HS-27A (cell line): ENCODE data around the gene DNLZ.
"Not testable (repeated sequence)": the region's sequence is repeated elsewhere in the genome, so short reads cannot be mapped to it uniquely, and the experiment has no call there.

ENCODE experiments used
- DNase-seq: peaks from one replicate; pipeline ENCODE4 v3.0.0-alpha.2; 2012; ENCODE audit warnings: low read depth, missing footprints

Gene DNLZ

DNA sequence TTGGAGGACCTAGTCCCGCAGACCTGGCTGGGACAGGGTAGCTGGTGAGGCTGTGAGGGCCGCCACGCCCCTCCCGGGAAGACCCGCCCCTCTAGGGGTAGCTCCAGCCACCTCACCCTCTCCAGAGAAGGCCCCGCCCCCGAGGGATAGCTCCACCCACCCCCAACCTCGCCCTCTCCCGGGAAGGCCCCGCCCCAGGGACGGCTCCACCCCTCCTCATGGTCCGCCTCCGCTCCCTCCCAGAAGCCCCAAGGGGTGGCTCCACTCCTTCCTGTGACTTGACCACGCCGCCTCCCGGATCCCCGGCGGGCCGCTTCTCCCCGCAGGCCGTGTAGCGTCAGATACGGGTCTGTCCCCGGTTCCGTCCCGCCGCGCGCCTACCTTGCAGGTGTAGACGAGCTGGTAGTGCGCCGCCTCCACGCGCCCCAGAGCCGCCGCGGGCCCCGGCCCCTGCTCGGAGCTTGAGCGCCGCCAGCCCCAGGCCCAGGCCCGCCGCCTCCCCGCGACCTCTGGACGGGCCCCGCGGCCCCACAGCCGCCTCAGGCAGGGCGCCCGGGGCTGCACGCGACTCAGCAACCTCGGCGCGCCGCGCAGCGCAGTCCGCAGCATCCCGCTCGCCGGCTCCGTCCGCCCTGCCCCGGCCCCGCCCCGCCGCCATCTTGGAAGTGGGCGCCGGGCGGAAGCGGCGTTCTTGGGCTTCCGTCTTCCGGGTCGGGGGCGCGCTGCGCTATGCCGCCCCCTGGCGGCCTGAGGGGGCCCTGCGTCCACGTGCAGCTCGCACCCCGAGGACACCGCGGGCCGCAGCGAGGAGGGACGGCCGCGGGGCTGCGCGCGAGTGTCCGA is at the start of gene DNLZ:
TSS of gene DNLZ (minus strand) at position 639 of the 843 bp plus-strand sequence. CDS start at position 609, 30 bp downstream.
- peak; percentile 51 for DNase-seq

DNA sequence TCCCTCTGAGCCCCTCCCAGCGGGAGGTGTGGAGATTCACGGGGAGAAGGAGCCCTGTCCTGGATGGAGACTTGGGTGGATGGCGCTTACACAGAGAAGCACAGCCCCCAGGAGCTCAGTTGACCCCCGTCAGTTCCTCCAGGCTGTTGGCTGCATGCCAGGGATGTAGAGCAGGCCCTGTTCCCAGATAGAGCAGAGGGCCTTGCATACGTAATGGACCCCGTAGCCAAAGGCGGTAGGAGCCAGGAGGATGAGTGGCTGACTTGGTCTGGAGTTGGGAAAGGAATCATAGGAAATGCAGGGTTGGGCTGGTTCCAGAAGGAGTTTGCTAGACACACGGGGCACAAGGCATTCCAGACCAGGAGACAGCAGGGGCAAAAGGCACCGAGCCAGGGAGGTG is 49.4 kb upstream of the DNLZ start:
- DNase-seq, result no peak

DNA sequence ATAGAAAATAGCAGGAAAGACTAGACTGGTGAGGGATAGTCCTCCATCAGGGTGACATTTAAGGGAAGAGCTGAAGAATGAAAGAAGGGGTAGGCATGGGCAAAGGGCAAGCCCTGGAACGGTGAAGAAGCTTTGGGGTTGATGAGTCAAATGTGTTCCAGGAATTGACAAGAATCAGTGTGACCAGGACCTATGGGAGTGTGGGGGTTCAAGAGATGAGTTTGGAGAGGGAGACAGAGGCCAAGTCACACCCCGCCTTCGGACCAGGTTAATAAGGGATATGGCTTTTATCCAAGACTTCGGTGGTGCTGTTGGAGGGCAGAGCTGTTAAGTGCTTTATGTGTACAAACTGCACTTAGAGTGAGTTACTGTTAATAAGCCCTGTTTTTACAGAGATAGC is 47.8 kb upstream of the DNLZ start:
- DNase-seq, result no peak

DNA sequence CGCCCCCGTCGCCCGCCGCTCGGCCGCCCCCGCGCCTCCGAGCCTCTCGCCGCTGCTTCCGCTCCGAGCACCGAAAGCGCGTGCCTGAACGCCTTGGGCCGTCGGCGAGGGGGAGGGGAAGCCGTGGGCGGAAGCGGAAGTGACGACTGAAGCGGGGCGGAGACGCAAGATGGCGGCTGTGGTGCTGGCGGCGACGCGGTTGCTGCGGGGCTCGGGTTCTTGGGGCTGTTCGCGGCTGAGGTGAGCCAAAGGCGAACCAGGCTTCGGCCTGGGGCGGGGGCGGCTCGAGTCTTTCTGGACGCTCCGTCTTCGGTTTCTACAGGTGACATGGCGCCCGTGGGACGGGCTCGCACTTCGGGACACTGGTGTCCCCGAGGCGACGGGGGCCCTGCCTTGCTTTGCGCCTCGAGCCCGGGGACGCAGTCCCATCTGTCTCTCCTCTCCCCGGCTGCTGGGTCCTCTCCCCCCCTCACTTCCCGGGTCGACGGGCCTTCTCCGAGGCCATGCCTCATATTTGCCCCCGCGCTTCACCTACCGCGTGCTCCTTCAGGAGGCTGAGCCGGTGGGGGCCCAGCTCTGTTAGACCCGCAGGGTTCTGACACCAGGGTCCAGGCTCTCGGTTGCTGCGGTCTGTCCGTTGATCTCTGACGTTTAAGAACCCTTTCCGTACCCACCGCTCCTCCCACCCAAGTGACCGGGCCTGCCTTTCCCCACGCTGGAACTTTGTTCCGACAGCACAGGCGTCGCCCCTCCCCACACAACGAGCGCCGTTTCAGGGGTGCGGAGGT is 47.1 kb upstream of the DNLZ start, which contains the start of the genes ENTR1 and PMPCA:
TSS of gene ENTR1 (minus strand) at position 115 of the 788 bp plus-strand sequence. CDS start 217 bp downstream, outside the sequence.
TSS of gene PMPCA (plus strand) at position 159 of the 788 bp plus-strand sequence. CDS start at position 170, 11 bp downstream.
- DNase-seq, result peak; percentile 39

DNA sequence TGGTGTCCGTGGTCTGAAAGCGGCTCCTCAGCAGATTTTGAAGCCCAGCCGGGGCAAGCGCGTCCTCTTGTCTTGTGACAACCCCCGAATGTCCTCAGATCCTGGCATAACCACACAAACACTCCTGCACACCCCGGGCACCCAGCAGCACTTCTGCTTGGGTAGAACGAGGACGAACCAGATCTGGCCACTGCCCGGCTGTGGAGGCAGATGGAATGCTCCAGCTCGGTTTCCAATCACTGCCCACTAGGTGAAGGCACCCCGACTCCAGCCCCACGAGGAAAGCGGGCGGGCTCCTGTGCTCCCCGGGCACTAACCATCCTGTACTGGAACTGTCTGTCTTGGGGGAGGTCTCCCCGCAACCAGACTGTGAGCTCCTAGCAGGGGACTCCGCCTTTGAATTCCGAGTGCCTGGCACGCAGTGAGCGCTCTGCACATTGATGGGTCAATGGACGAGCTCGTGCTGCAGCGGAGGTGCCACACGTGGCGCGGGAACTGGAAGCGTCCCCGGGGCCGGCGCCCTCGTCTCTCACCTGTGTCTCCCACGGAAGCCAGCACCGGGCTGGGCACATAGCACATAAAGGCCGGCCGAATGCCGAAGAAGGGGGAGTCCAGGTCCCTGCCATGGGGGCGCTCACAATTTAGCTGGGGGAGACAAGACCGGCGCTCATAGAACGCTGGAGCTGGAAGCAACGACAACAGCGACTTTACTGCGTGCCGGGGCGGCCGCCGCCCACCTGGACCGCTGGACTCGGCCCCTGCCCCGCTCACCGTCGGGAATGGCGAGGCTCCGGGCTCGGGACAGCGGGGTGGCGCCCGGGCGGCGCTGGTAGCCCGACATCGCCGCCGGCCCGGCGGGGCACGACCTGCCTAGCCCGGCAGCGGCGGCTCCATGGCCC is 46.3 kb upstream of the DNLZ start:
- DNase-seq, result no peak

DNA sequence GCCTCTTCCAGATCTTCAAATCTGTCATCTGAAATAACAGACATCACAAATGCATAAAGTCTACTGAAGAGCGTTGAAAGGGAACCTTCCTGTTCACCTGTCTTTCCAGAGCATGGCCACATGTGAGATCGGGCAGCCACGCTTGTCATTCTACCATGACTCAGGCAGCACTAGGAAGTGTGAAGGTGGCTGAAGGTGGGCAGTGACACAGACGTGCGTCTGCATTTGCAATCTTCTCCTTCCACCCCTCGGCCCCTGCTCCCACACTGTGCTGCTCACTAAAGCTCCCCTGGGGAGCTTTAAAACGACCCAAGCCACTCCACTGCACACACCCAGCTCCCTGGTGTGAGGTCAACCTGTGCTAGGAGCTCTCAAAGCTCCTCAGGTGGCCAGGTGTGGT is 44.4 kb upstream of the DNLZ start:
- DNase-seq, result no peak

DNA sequence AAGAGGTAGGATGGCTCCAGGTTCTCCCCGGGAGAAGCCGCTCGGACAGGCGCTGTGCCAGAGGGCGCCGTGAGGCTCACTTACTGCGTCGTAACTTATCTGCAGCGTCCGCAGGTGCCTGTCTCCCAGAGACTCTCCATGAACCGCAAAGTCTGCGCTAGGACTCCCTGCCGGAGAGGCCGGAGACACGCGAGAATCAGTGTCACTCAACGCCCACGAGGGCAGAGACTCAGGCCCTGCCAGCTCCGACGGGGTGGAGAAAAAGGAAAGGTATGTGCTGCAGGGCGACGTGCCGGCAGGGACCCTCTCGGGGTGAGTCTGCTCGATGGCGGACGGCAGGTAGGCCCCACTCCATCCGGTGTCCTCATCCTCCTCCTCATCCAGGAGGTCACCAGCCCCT is 43.5 kb upstream of the DNLZ start:
- DNase-seq, result not testable (repeated sequence)

DNA sequence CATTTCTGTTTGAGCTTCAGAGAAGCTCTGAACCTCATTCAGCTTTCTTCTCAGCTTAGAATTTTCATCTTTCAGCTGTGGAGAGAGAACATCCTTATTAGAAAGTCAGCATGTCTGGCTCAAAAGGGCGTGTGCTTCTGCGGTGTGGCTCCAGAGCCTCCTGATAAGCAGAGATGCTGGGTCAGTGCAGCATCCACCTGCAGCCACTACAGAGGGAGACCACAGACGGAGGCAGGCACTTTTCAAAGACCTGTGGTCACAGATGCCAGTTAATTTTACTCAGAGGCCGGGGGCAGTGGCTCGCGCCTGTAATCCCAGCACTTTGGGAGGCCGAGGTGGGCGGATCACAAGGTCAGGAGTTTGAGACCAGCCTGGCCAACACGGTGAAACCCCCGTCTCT is 42.4 kb upstream of the DNLZ start:
- DNase-seq, result not testable (repeated sequence)

DNA sequence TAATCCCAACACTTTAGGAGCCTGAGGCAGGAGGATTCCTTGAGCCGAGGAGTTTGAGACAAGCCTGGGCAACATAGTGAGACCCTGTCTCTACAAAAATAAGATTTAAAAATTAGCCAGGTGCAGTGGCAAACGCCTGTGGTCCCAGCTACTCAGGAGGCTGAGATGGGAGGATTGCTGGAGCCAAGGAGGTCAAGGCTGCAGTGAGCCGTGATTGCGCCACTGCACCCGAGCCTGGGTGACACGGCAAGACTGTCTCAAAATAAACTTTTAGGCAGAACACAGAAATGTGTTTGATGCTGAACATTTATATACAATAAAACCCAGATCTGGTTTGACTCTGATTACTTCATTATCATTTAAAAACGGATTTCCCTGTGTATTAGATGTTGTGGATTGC is 41.9 kb upstream of the DNLZ start:
- DNase-seq, result no peak

DNA sequence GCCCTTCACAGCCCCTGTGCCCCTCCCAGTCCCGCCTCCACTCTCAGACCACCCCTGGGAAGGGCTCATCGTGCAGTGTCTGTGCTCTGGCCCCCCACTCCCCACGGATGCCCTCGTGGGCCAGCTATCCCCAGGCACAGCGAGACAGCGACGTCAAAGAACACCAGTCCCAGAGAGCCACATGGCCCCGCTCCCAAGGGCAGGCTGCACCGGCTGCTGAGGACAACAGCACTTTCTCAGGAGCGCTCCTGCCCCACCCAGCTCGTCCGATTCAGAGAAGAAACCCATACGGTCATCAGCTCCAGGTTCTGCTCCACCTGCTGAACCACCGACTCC is 41.2 kb upstream of the DNLZ start:
- DNase-seq, result no peak

DNA sequence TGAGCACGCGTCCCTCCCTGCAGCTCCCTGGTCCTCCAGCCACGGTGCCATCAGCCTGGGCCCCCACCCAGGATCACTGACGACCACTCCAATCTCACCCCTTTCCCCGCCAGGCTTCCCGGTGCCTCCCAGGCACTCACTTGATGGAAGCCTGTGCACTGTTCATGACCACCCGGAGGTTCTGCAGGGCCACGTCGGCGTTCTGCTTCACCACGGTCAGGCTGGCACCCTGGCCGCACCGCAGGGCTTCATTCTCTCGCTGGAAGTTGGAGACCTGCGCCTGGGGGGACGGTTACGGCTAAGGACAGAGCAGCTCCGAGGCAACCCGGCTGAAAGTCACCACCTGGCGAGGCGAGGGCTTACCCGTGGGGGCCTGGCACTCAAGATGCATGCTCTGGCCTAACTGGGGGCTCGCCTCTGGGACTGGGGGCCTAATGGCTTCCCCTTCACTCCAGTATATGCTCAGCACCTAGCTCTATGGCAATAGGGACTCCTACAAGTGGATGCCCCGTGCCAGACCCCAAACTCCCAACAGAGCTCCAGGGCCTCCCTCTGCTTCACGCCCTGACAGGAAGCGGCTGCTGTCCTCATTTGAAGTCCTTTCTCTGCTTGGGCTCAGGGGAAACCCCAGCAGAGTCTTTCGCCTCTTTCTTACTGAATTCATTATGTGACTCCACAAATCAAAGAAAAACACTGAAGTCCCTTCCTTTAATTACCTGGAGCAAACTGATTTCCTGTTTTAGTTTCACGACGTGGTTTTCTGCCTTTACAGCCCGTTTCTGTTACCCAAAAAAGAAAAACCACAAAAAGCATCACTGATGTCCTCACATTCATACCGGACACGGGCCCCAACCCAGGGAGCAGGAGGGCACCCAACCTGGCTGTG is 40.6 kb upstream of the DNLZ start:
- DNase-seq, result no peak

DNA sequence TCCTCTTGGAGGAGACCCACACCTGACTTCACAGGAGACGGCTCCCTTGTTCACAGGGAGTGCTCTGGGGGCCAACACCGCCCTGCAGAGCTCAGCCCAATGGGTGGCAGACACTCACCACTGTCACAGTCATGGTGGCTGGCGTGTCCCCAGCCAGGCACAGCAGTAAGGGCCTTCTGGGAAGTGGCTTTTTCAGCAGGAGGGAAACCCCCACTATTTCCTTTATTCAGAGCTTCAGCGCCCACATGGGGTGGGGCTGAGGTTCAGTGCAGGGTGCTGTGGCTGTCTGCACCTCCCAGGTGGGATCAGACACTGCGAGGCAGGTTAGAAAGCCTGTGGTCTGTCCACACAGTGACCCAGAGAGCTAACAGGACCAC is 40.0 kb upstream of the DNLZ start:
- DNase-seq, result no peak

DNA sequence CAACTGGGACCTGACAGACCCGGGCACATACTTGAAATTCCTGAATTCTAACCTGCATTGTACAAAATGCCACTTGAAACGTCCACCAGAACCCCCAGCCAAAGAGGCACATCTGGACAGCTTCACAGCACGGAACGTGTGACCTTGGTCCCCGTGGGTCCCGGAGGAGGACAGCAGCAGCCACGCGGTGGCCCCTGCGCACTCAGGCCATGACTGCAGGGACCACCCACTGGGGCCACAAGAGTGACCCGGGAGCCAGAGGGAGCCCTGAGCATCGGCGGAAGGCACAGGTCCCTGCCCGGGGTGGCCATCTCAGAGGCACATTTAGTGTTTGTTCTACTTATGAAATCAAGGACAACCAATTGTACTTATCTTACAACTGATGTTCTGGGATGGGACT is 38.5 kb upstream of the DNLZ start:
- no peak for DNase-seq

DNA sequence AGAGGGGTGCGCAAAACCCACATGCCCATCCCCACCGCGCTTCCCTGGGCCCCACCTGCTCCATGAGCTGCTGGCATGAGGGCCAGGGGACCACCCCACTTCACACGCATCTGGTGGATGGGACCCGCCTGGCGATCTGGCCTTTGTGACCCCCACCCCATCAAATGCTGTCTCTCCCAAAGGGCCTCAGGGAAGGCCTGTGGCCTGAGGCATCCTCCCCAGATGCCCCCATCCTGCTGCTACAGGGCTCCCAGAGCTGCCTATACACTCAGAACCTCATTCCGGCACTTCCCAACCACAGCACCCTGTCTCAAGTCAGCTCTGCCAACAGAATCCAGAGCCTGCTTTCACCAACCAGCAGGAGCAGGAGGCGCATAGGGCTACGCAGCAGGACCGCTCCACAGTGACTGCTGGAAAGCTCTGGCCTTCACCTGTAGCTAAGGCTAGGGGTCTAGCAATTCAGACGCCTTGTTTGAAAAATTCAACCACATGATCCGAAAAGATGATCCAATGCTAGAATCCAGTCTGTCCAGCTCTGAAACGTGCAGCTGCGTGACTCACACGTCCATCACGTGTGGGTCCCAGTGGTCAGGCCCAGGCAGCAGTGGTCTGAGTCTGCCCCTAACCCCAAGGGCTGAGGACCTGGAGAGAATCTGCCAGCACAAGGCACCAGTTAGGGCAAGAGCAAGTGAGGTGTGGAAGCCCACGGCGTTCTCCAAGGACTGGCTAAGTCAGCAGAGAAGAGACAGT is 37.8 kb upstream of the DNLZ start:
- DNase-seq, result no peak

DNA sequence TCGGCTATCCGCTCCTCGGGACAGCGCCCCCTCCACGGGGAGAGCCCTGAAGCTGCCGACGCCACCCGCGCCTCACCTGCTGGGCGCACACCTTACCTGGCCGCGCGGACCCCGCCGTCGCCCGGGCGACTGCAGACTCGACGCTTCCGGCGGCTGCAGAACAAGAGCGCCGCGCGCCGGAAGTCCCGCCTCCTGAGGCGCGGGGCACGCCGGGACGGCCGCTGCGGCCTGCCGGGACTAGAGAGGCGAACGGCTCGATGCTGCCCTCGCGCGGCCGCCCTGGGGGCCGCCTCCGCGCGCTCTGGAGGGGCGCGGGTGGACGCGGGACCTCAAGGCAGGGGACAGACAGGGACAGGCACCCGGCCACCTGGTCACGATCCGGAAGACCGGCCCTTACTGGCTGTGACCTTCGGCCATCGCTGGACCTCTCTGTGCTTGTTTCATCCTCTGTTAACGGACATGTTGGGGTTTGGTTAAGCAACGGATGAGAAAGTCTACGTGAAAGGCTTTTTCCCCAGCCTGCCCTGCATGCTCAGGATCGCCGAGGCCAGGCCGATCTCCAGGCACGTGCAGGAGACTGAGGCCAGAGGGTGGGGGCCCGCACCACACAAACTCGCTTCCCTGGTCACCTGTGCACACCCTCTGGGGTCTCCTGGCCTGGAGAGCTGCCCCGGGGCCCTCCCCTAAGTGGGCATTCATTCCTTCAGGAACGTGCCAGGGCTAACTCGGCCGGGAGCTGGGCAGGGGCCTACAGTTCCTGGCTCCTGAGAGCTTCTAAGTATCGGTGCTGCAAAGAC is 36.7 kb upstream of the DNLZ start, which contains the start of gene SNAPC4:
TSS of gene SNAPC4 (minus strand) at position 133 of the 797 bp plus-strand sequence. CDS start 1,742 bp downstream, outside the sequence.
- DNase-seq, result no peak

DNA sequence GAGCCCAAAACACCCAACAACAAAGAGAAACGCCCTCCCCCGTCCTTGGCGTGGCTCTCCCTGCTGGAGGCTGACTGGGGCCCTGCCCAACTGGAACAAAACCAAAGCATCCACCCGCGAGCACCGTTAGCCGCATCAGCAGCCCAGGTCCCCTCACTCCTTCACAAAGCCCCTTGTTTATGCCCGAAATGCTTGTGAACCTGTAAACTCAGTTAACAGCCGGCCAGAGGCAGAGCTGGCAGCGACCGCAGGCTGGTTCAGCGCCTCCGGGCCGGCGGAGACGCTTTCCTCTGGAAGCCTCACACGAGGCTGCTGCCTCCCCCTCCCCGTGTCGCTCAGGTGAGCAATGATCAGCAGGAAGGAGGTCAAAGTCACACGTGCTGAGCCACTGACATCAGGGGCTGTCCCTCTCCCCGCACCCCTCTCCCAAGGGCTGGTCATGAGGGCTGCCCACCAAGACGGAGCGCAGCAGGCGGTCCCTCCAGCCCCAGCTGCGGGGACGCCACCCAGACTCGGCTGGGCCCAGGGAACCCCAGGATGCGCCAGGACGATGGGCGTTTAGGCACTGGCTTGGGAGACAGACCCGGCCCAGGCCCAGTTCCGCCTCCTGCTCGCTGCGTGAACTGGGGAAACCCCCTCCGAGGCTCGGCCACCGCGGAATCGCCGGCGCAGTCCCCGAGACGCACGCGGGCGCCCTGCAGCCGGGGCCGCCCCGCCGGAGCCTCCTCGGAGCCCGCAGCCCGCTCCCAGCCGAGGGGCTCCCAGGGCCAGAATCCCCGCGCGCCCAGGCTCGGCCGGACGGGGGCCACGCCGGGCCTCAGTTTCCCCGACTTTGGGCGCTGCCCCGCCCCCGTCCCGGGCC is 35.9 kb upstream of the DNLZ start:
- no peak for DNase-seq

DNA sequence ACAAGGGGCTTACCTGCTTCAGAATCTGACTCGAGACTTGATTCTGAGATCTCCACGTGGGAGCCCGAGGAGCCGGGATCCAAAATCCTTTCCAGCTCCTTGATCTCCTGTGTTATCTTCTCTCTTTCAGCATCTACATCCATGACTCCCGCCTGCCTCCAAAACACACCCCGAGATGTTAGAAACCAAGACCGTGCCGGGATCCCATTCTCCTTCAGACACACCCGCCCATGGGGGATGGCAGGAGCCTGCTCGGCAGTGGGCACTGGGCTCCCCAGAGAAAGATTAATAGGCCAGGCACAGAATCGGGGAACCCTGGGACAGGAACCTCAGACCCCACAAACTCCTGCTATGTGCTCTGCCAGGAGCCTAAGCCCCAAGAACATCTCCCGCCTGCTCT is 34.7 kb upstream of the DNLZ start:
- no peak for DNase-seq

DNA sequence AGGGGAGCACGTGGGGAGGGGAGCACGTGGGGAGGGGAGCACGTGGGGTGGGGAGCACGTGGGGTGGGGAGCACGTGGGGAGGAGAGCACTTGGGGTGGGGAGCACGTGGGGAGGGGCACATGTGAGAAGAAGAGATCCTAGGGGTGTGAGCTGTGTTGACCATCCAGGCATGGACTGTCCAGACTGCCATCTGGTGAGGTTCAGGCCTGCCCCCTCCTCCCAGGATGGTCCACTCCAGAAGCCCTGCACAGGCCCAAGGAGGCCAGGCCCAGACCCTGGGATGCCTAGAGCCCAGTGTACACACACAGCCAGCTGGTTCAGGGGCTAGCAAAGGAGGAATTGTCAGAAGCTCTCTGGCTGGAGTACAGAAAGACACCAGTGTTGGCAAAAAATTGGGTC is 34.1 kb upstream of the DNLZ start:
- DNase-seq, result no peak

DNA sequence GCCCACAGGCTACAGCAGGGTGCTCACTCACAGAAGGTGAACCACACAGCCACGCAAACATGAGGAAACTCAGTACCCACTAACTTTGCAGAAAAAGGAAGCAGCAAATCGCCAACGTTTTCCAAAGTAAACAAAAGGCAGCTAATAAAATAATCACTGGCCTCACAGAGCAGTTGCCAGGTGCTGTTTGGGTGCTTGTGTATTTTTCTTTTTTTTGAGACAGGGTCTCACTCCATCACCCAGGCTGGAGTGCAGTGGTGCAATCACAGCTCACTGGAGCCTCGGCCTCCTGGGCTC is 32.6 kb upstream of the DNLZ start:
- no peak for DNase-seq
